ENCODE data around the gene TMEM178B. TPM values are rescaled to one million over a fixed set of nuclear protein-coding genes. Genes with fewer than 3 reads are reported as not detected.

TMEM178B gene
- polyA plus RNA-seq, 2 of the 4 experiments (the other 2 are of a cell fraction), result 0.88 to 0.93 TPM

- Histone ChIP-seq H3K4me2 (no peak overlapping the region), H3K4me3 (no peak overlapping the region), H3K9me3 (no peaks in the 10 kb centered on the region), H3K4me1 (no peaks in the 10 kb centered on the region), H3K27ac (no peak overlapping the region)
- CTCF ChIA-PET, result no interaction called here
- DNase-seq (ENCODE audit: low read depth in 1 of 2, low spot score in 1 of 2) (no peak), FAIRE-seq (no peak), ATAC-seq (no peak)
- TF ChIP-seq HMGXB4 (CRISPR knock-in tag; IDR thresholded peaks at IDR 0.05; ENCODE audit: borderline replicate concordance) (no peak), MYC (IDR thresholded peaks at IDR 0.05; ENCODE audit: borderline replicate concordance, low read length) (no peak), ZSCAN20 (CRISPR knock-in tag; IDR thresholded peaks at IDR 0.05) (no peak), TP53 (CRISPR knock-in tag; IDR thresholded peaks at IDR 0.05) (no peak), ATOH8 (CRISPR knock-in tag; IDR thresholded peaks at IDR 0.05; ENCODE audit: low read depth) (no peak), JUN (IDR thresholded peaks at IDR 0.05) (no peak), KDM5A (IDR thresholded peaks at IDR 0.05) (no peak), POLR2A (IDR thresholded peaks at IDR 0.05; ENCODE audit: low read length) (no peak), RAD21 (conservative IDR thresholded peaks at IDR 0.05 in 1 of 2, IDR thresholded peaks at IDR 0.05 in 1 of 2) (no peak), FOXS1 (CRISPR knock-in tag; IDR thresholded peaks at IDR 0.05) (no peak), CHD4 (IDR thresholded peaks at IDR 0.05; ENCODE audit: borderline replicate concordance) (no peak), FOSL2 (IDR thresholded peaks at IDR 0.05) (no peak), FOSL2 (CRISPR knock-in tag; IDR thresholded peaks at IDR 0.05) (no peak), NFE2L2 (conservative IDR thresholded peaks at IDR 0.05; ENCODE audit: low read length) (no peak), ESRRA (IDR thresholded peaks at IDR 0.05; ENCODE audit: borderline replicate concordance, low read length) (no peak), RFX5 (IDR thresholded peaks at IDR 0.05) (no peak), ZNF302 (CRISPR knock-in tag; IDR thresholded peaks at IDR 0.05) (no peak), NPAS2 (CRISPR knock-in tag; IDR thresholded peaks at IDR 0.05; ENCODE audit: borderline replicate concordance) (no peak)
- TF ChIP-seq, protein P1, sequence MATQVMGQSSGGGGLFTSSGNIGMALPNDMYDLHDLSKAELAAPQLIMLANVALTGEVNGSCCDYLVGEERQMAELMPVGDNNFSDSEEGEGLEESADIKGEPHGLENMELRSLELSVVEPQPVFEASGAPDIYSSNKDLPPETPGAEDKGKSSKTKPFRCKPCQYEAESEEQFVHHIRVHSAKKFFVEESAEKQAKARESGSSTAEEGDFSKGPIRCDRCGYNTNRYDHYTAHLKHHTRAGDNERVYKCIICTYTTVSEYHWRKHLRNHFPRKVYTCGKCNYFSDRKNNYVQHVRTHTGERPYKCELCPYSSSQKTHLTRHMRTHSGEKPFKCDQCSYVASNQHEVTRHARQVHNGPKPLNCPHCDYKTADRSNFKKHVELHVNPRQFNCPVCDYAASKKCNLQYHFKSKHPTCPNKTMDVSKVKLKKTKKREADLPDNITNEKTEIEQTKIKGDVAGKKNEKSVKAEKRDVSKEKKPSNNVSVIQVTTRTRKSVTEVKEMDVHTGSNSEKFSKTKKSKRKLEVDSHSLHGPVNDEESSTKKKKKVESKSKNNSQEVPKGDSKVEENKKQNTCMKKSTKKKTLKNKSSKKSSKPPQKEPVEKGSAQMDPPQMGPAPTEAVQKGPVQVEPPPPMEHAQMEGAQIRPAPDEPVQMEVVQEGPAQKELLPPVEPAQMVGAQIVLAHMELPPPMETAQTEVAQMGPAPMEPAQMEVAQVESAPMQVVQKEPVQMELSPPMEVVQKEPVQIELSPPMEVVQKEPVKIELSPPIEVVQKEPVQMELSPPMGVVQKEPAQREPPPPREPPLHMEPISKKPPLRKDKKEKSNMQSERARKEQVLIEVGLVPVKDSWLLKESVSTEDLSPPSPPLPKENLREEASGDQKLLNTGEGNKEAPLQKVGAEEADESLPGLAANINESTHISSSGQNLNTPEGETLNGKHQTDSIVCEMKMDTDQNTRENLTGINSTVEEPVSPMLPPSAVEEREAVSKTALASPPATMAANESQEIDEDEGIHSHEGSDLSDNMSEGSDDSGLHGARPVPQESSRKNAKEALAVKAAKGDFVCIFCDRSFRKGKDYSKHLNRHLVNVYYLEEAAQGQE (IDR thresholded peaks at IDR 0.05), result no peak
- TF ChIP-seq, protein P2, sequence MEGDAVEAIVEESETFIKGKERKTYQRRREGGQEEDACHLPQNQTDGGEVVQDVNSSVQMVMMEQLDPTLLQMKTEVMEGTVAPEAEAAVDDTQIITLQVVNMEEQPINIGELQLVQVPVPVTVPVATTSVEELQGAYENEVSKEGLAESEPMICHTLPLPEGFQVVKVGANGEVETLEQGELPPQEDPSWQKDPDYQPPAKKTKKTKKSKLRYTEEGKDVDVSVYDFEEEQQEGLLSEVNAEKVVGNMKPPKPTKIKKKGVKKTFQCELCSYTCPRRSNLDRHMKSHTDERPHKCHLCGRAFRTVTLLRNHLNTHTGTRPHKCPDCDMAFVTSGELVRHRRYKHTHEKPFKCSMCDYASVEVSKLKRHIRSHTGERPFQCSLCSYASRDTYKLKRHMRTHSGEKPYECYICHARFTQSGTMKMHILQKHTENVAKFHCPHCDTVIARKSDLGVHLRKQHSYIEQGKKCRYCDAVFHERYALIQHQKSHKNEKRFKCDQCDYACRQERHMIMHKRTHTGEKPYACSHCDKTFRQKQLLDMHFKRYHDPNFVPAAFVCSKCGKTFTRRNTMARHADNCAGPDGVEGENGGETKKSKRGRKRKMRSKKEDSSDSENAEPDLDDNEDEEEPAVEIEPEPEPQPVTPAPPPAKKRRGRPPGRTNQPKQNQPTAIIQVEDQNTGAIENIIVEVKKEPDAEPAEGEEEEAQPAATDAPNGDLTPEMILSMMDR (IDR thresholded peaks at IDR 0.05), result no peak
- TF ChIP-seq, protein P3, sequence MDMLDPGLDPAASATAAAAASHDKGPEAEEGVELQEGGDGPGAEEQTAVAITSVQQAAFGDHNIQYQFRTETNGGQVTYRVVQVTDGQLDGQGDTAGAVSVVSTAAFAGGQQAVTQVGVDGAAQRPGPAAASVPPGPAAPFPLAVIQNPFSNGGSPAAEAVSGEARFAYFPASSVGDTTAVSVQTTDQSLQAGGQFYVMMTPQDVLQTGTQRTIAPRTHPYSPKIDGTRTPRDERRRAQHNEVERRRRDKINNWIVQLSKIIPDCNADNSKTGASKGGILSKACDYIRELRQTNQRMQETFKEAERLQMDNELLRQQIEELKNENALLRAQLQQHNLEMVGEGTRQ (IDR thresholded peaks at IDR 0.05), result no peak
- POLR2A ChIA-PET, result no interaction called here
- 9% methylated on average over 2 of the region's 2 CpGs for WGBS (ENCODE audit: missing lambda C conversion rate)
Observed at GRCh38 chr7:141501451-141501850, 427.6 kb downstream of the TMEM178B start.

Data from A549 (cell line).